GM12878 (cell line): ENCODE measurements around the gene ANP32A. TPM values are rescaled to one million over a fixed set of nuclear protein-coding genes. Genes with fewer than 3 reads are reported as not detected.

ENCODE experiments used
- ATAC-seq: fragments of 200-7000 bp; cut with Tn5 transposase; 3 replicates; pipeline ENCODE4 v1.9.1; 2020; ENCODE audit warnings: mild to moderate bottlenecking, moderate library complexity
- BruUV-seq: library from RNA; stranded (reverse); fragments of 400-500 nt; replicated peaks from 2 replicates; lab custom pipeline; 2021; lab: Mats Ljungman, UMichigan
- CTCF ChIA-PET: fragments of 300-600 bp; sonication (Branson Sonifier 250); formaldehyde crosslinking; extraction: SDS; loops from one replicate; lab custom pipeline; 2021; ENCODE audit warnings: inconsistent platforms; lab: Yijun Ruan, JAX
- POLR2A ChIA-PET: fragments of 350-600 bp; formaldehyde crosslinking; extraction: SDS; loops from one replicate; lab custom pipeline; 2021; ENCODE audit warnings: inconsistent platforms; lab: Charles Lee
- RAD21 ChIA-PET: fragments of 300-600 bp; sonication (Branson Sonifier 250); formaldehyde crosslinking; loops from one replicate; lab custom pipeline; 2023; ENCODE audit warnings: antibody characterized with exemption; ENCODE audit not compliant: unreplicated experiment; lab: Charles Lee
- SMC1A ChIA-PET: fragments of 300-600 bp; sonication (Branson Sonifier 250); formaldehyde crosslinking; loops from one replicate; lab custom pipeline; 2023; ENCODE audit not compliant: unreplicated experiment, uncharacterized antibody; lab: Charles Lee
- DNase-seq: peaks from one replicate; pipeline ENCODE4 v3.0.0-alpha.2; 2011; ENCODE audit warnings: low read depth, low spot score
- FAIRE-seq: peaks from 3 replicates; lab custom pipeline; 2011; peaks lifted over from hg19 to GRCh38; lab: Jason Lieb, UNC
- H2AFZ ChIP-seq: 2 replicates; pipeline ENCODE4 v1.6.0; 2011; ENCODE audit warnings: low read depth, low read length, control low read depth; ENCODE audit not compliant: control insufficient read depth
- H3K27ac ChIP-seq: 2 replicates; pipeline ENCODE4 v1.5.1; 2011; ENCODE audit warnings: control low read depth; ENCODE audit not compliant: control insufficient read depth, insufficient read depth
- H3K27me3 ChIP-seq, 2 experiments: replicated peaks in 1 of 2; 2 replicates each; pipeline versions ENCODE4 v1.6.0 to v1.6.1; 2011; ENCODE audit warnings: low read length in 1 of 2; ENCODE audit not compliant: control insufficient read depth in 2 of 2, insufficient read depth in 2 of 2
- H3K36me3 ChIP-seq, 2 experiments: 2 replicates each; pipeline ENCODE4 v1.5.1; 2011; ENCODE audit warnings: low read length in 1 of 2; ENCODE audit not compliant: control insufficient read depth in 2 of 2, insufficient read depth in 2 of 2
- H3K4me1 ChIP-seq: 2 replicates; pipeline ENCODE4 v1.6.1; 2011; ENCODE audit warnings: mild to moderate bottlenecking, low read length, moderate library complexity, mixed read lengths; ENCODE audit not compliant: control insufficient read depth, insufficient read depth
- H3K4me2 ChIP-seq: 2 replicates; pipeline ENCODE4 v1.6.0; 2011; ENCODE audit warnings: control low read depth; ENCODE audit not compliant: control insufficient read depth, insufficient read depth
- H3K4me3 ChIP-seq: fragments of 200-600 bp; sonication (generic); 2 replicates; pipeline ENCODE4 v1.5.1; 2016
- H3K79me2 ChIP-seq: 2 replicates; pipeline ENCODE4 v1.6.0; 2011; ENCODE audit warnings: low read length; ENCODE audit not compliant: control insufficient read depth, insufficient read depth
- H3K9ac ChIP-seq: 2 replicates; pipeline ENCODE4 v1.8.0; 2011; ENCODE audit warnings: low read length, control low read depth, mixed read lengths; ENCODE audit not compliant: control insufficient read depth, insufficient read depth
- H3K9me3 ChIP-seq: replicated peaks from 3 replicates; pipeline ENCODE4 v1.5.1; 2011; ENCODE audit warnings: mild to moderate bottlenecking, low read length; ENCODE audit not compliant: control insufficient read depth, insufficient read depth
- H4K20me1 ChIP-seq: 2 replicates; pipeline ENCODE4 v1.6.0; 2011; ENCODE audit not compliant: control insufficient read depth, insufficient read depth
- ATF2 ChIP-seq: IDR thresholded peaks from 2 replicates; pipeline ENCODE4 v1.6.1; 2012; ENCODE audit warnings: low read length, inconsistent platforms
- CBX3 ChIP-seq: fragments of 200-600 bp; sonication (generic); IDR thresholded peaks from 2 replicates; pipeline ENCODE4 v1.6.1; 2016; ENCODE audit warnings: low read depth, borderline replicate concordance
- DPF2 ChIP-seq: fragments of 450-650 bp; IDR thresholded peaks from 2 replicates; pipeline ENCODE4 v1.6.1; 2017; ENCODE audit warnings: mild to moderate bottlenecking
- KDM1A ChIP-seq: fragments of 200-600 bp; sonication (generic); IDR thresholded peaks from 2 replicates; pipeline ENCODE4 v1.6.1; 2016; ENCODE audit warnings: borderline replicate concordance
- NFYA ChIP-seq: IDR thresholded peaks from 2 replicates; pipeline ENCODE4 v1.6.1; 2011; ENCODE audit warnings: low read depth, mild to moderate bottlenecking, low read length, improper control_type of control experiment, borderline replicate concordance
- RAD21 ChIP-seq: IDR thresholded peaks from 2 replicates; pipeline ENCODE4 v1.6.1; 2011; ENCODE audit warnings: mild to moderate bottlenecking, low read depth, low read length, moderate library complexity; ENCODE audit not compliant: insufficient read depth
- RFX5 ChIP-seq: IDR thresholded peaks from 2 replicates; pipeline ENCODE4 v1.6.1; 2011; ENCODE audit warnings: low read depth, low read length, improper control_type of control experiment
- SMC3 ChIP-seq: IDR thresholded peaks from 2 replicates; pipeline ENCODE4 v1.6.1; 2011; ENCODE audit warnings: low read length, improper control_type of control experiment, borderline replicate concordance
- STAT3 ChIP-seq: IDR thresholded peaks from 2 replicates; pipeline ENCODE4 v1.6.1; 2011; ENCODE audit warnings: low read depth, low read length, improper control_type of control experiment
- YY1 ChIP-seq: IDR thresholded peaks from 2 replicates; pipeline ENCODE4 v1.6.1; 2011; ENCODE audit warnings: low read depth, mild to moderate bottlenecking, low read length
- ZNF384 ChIP-seq: IDR thresholded peaks from 2 replicates; pipeline ENCODE4 v1.6.1; 2012; ENCODE audit warnings: low read depth, mild to moderate bottlenecking, low read length, improper control_type of control experiment, borderline replicate concordance
- ZNF687 ChIP-seq: fragments of 450-650 bp; IDR thresholded peaks from 2 replicates; pipeline ENCODE4 v1.6.1; 2017; ENCODE audit warnings: mild to moderate bottlenecking, moderate library complexity
- WGBS: methylation state at CpG from one replicate; pipeline ENCODE4 v1.1.6; 2016; ENCODE audit warnings: low lambda C conversion rate; ENCODE audit not compliant: insufficient replicate concordance, insufficient coverage; ENCODE audit errors: missing lambda C conversion rate; 5-methylcytosine and 5-hydroxymethylcytosine counted together
- in situ Hi-C: fragments of 300-500 bp; cut with MboI; formaldehyde crosslinking; loops from 9 replicates; pipeline ENCODE4 v1.14.3; 2018; ENCODE audit warnings: mixed read lengths
- intact Hi-C: fragments of 100-400 bp; cut with micrococcal nuclease; formaldehyde crosslinking; loops from one replicate; pipeline ENCODE4 v1.14.2; 2022; ENCODE audit not compliant: unreplicated experiment
- polyA plus RNA-seq, 11 experiments: library from polyadenylated mRNA; depleted of rRNA in 4 of 11; unstranded in 6 of 11; stranded (reverse) in 5 of 11; fragments of >200 nt; fragmentation: Nextera tagmentation in 4 of 11; fragmentation: Illumina TruSeq in 1 of 11; extraction: Ambion mirVana in 4 of 11; extraction: Trizol in 1 of 11; gene quantifications; 1 replicate in 1 of 11; 2 replicates in 10 of 11; pipeline versions ENCODE4 v1.2.1 to v1.2.3, GENCODE V29; 2011 to 2016; ENCODE audit warnings: inconsistent platforms in 2 of 11, missing spikeins in 2 of 11, low read depth in 1 of 11
- total RNA-seq, 4 experiments: library from RNA; depleted of rRNA in 3 of 4; stranded (reverse); fragments of >200 nt in 3 of 4; fragmentation: Illumina TruSeq in 1 of 4; extraction: Trizol in 1 of 4; gene quantifications; 2 replicates each; pipeline versions ENCODE4 v1.2.1 to v1.2.3, GENCODE V29; 2013 to 2021
- TF ChIP-seq, protein P1 (sequence below), 3 experiments: IDR thresholded peaks in 2 of 3; conservative IDR thresholded peaks in 1 of 3; 2 replicates each; pipeline ENCODE4 v1.5.1; 2011; ENCODE audit warnings: low read depth in 3 of 3, low read length in 3 of 3, mild to moderate bottlenecking in 3 of 3, control low read depth in 2 of 3, moderate library complexity in 2 of 3, inconsistent platforms in 1 of 3, mixed read lengths in 1 of 3; ENCODE audit not compliant: control insufficient read depth in 2 of 3, insufficient read depth in 1 of 3; ENCODE audit errors: extremely low read depth in 1 of 3

The ANP32A gene
- total and polyA plus RNA-seq, 10 of the 15 experiments (the other 5 are each of a cell fraction or from before 2014, with no cell fraction given) = 29.6 to 666 (median 234) TPM

DNA sequence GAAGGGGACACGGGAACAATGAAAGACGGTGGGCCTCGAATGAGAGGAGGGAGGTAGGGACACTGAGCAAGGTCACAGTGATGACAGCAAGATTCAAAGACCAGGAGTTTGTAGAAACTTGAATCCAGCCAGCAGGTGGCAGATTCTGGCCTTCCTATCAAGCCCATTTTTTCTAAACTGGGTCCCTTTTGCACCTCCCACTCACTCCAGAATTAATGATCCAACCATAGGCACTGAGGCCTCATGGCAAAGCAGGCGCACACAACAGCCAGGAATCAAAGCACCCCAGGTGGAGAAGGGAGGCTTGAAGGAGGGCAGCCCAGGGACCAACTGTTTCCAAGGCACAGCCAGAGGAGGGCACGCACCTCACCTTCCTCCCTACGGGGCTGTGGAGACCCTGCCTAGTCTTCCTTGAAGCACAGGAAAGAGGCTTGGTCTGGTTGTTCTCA is 90.2 kb downstream of the ANP32A start:
- ChIA-PET RAD21 (interaction anchor here (2.1 kb wide), 1 partner anchor 145 kb away, joined by 15 read pairs; no protein-coding TSS in a partner anchor), SMC1A (interaction anchor here (1.8 kb wide), 1 partner anchor 145 kb away, joined by 9 read pairs; no protein-coding TSS in a partner anchor), POLR2A (no interaction called here), CTCF (interaction anchor here (1.3 to 3.3 kb wide), 2 partner anchors 98 to 145 kb away, joined by 3 to 17 read pairs; no protein-coding TSS in a partner anchor)
- H3K9ac ChIP-seq = no peak overlapping the region
- in situ Hi-C loops (loop anchor here (5.0 kb wide), 1 partner anchor 147 kb away; no protein-coding TSS in a partner anchor), intact Hi-C loops (loop anchor here (1.0 kb wide), 1 partner anchor 145 kb away; no protein-coding TSS in a partner anchor)
- no peak overlapping the region for H3K27ac ChIP-seq
- H3K79me2 ChIP-seq = no peaks in the 10 kb centered on the region
- WGBS = 33% methylated on average over 6 of the region's 6 CpGs
- peaks cover 0 to 3% of the 10 kb centered on the region in 2 experiments; a peak in 3 of 4 replicates for H3K27me3 ChIP-seq
- no peak for DNase-seq
- FAIRE-seq = peak; percentile 18
- peak; percentile 64 for ATAC-seq
- no peaks in the 10 kb centered on the region for H3K4me1 ChIP-seq
- no peaks in the 10 kb centered on the region for H4K20me1 ChIP-seq
- H2AFZ ChIP-seq = no peak overlapping the region
- H3K4me3 ChIP-seq = no peak overlapping the region
- TF ChIP-seq DPF2 (no peak), STAT3 (no peak), SMC3 (peak; percentile 82), ATF2 (no peak), YY1 (0 out of 2 replicates have a peak, but pooled peaks have one; percentile 14), RFX5 (no peak), RAD21 (peak; percentile 65), CBX3 (no peak), ZNF384 (peak; percentile 43; the same call in 1 of the 2 replicates), ZNF687 (no peak), KDM1A (no peak), NFYA (no peak)
- TF ChIP-seq, protein P1, sequence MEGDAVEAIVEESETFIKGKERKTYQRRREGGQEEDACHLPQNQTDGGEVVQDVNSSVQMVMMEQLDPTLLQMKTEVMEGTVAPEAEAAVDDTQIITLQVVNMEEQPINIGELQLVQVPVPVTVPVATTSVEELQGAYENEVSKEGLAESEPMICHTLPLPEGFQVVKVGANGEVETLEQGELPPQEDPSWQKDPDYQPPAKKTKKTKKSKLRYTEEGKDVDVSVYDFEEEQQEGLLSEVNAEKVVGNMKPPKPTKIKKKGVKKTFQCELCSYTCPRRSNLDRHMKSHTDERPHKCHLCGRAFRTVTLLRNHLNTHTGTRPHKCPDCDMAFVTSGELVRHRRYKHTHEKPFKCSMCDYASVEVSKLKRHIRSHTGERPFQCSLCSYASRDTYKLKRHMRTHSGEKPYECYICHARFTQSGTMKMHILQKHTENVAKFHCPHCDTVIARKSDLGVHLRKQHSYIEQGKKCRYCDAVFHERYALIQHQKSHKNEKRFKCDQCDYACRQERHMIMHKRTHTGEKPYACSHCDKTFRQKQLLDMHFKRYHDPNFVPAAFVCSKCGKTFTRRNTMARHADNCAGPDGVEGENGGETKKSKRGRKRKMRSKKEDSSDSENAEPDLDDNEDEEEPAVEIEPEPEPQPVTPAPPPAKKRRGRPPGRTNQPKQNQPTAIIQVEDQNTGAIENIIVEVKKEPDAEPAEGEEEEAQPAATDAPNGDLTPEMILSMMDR (IDR thresholded peaks at IDR 0.05 in 2 of 3, conservative IDR thresholded peaks at IDR 0.05 in 1 of 3; ENCODE audit: control insufficient read depth in 2 of 3, extremely low read depth in 1 of 3, insufficient read depth in 1 of 3, low read depth in 3 of 3, low read length in 3 of 3) = peak; percentile 49 to 60 (median 49)
- TF ChIP-seq, all 136 proteins: peak for 5
- no peak overlapping the region for H3K4me2 ChIP-seq
- H3K36me3 ChIP-seq = no peaks in the 10 kb centered on the region
- no peaks in the 10 kb centered on the region for H3K9me3 ChIP-seq
- BruUV-seq = no TSS peak
